GM19035 (cell line): ENCODE measurements around the gene CYP26A1.
A peak's percentile ranks its signal among the peaks of the same experiment; 100 is the strongest.
"Not testable (repeated sequence)": the region's sequence is repeated elsewhere in the genome, so short reads cannot be mapped to it uniquely, and the experiment has no call there.

Source experiments
- ATAC-seq: cut with Tn5 transposase; IDR thresholded peaks from one replicate; pipeline ENCODE4 v1.9.1; 2021; ENCODE audit not compliant: unreplicated experiment

The CYP26A1 gene

GRCh38 chr10:93079663-93080349 lies 6.1 kb downstream of the CYP26A1 start:
- ATAC-seq = no peak

- peak; percentile 53 for ATAC-seq
These were observed 6.8 kb downstream of the CYP26A1 start for GRCh38 chr10:93080350-93081046.

DNA sequence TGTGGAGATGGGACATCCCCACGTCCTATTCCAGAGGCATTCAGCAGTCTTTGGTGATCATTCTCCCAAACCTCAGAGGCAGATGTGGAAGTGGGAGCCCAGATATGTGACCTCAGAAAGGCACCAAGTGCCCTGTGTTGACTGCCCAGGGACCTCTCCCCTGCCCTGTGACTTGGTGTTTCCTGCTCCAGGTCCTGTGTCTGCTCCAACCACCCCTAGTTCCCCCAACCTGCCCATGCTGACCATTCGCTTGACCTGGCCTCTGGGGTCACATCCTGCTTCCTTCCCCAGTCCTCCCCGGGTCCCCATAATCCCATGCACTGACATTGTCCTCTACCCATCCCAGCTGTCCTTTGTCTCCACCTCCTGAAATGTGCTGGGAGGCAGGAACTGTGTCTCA lies 7.6 kb downstream of the CYP26A1 start:
- ATAC-seq = no peak

- ATAC-seq = no peak
These were observed 8.1 kb downstream of the CYP26A1 start for GRCh38 chr10:93081834-93082233.

DNA sequence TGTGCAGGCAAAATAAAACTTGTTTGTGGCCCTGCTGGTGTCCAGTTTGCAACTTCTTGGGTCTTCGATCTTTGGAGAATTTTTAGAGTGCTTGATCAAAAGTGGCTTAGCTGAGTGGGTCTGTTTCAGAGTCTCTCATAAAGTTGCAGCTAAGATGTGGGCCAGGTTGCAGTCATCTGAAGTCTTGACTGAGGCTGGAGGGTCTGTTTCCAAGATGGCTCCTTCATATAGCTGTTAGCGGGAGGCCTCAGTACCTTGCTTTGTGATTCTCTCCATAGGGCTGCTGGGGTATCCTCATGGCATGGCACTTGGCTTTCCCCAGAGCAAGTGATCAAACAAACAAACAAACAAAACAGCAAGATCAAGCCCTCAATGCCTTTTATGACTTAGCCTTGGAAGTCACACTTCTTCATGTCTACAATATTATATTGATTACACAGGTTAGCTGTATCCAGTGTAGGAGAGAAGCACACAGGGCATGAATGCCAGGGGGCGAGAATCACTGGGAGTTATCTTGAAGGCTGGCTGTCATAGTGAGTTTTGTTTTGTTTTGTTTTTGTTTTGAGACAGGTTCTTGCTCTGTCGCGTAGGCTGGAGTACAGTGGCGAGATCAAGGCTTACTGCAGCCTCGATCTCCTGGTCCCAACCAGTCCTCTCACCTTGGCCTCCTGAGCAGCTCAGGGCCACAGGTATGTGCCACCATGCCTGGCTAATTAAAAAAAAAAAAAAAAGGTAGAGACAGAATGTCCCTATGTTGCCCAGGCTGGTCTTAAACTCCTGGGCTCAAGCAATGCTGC lies 10.2 kb downstream of the CYP26A1 start:
- no peak for ATAC-seq

GRCh38 chr10:93085272-93085859 lies 11.7 kb downstream of the CYP26A1 start:
- ATAC-seq = no peak

DNA sequence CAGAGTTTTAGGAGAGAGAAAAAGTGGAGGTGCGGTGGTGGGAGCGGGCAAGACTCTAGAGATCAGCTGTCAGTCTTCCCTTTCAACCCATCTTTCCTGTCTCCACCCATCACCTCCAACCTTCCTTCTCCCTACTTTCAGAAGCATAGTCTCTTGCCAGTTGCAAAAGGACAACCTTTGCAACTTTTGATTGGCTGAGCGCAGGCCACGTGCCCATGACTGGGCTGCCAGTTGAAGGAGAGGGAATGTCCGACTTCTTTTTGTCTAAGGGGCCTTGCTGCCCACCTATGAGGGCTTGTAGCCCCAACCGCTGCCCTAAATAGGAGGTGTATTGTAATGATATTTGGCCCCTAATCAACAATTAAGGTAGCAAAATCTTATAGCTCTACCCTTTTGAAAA lies 12.6 kb downstream of the CYP26A1 start:
- ATAC-seq = no peak

GRCh38 chr10:93087846-93088245 lies 14.2 kb downstream of the CYP26A1 start:
- no peak for ATAC-seq

- ATAC-seq = no peak
These were observed 14.8 kb downstream of the CYP26A1 start for GRCh38 chr10:93088466-93088865.

- no peak for ATAC-seq
These were observed 16.9 kb downstream of the CYP26A1 start for GRCh38 chr10:93090619-93091018.

DNA sequence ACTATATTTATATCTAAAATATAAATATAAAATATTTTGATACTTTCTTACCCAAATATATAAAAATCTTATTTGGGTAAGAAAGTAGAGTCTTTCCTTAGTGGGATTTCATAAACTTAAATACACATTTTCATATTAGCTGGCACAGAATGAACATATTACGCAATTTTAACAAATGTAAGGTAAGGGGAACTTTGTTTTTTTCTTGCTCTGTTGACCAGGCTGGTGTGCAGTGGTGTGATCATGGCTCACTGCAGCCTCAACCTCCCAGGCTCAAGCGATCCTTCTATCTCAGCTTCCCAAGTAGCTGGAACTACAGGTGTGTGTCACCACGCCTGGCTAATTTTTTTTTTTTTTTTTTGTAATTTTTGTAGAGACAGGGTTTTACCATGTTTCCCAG lies 18.3 kb downstream of the CYP26A1 start:
- no peak for ATAC-seq

DNA sequence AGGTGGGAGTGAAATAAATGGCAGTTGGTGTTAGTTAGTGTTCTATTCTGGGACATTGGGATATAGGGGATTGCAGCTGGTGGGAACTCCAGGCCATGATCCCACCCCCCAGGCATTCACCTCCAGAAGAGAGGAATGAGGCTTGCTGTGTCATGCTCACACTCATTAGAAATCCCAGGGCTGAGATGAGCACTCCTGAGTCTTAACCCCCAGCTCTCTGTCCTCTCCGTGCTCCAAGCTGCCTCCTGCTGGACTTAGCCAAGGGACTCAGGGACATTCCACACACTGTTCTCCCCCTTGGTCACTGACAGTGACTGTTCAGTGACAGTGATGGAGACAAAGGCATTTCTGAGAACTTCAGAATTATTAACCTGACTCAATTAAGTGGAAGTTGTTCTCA lies 21.5 kb downstream of the CYP26A1 start:
- no peak for ATAC-seq

DNA sequence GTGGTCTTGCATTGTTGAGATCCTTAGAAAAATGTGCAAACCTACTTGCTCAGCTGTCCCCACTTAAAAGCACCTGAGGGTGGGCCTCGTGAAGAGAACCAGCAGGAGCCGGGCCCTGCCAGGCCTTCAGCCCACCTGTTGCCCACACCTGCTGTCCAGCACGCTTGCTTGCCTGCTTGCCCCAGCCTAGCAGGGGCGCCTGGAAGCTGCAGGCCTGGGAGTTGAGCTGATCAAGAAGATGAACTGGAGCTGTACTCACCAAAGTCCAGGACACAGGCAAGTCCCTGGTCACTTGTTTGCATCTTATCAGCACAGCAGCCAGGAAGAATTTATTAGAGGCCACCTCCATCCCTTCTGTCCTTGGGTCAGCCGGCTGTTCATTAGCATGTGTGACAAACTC lies 23.2 kb downstream of the CYP26A1 start:
- ATAC-seq = no peak

- ATAC-seq = no peak
These were observed 23.7 kb downstream of the CYP26A1 start for GRCh38 chr10:93097386-93097785.

GRCh38 chr10:93098816-93099215 lies 25.1 kb downstream of the CYP26A1 start:
- no peak for ATAC-seq

DNA sequence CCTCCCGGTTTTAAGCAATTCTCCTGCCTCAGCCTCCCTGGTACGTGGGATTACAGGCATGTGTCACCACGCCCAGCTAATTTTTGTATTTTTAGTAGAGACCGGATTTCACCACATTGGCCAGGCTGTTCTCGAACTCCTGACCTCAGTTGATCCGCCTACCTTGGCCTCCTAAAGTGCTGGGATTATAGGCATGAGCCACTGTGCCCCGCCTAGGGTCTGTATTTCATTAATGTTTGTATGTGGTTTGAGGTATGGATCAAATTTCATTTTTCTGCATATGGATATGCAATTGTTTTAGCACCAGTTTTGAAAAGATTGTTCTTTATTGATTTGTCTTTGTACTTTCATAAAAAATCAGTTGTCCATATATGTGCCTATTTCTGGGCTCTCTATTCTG lies 26.0 kb downstream of the CYP26A1 start:
- ATAC-seq = no peak

GRCh38 chr10:93101148-93101547 lies 27.5 kb downstream of the CYP26A1 start:
- ATAC-seq = not testable (repeated sequence)

GRCh38 chr10:93103953-93104352 lies 30.3 kb downstream of the CYP26A1 start:
- ATAC-seq = no peak

DNA sequence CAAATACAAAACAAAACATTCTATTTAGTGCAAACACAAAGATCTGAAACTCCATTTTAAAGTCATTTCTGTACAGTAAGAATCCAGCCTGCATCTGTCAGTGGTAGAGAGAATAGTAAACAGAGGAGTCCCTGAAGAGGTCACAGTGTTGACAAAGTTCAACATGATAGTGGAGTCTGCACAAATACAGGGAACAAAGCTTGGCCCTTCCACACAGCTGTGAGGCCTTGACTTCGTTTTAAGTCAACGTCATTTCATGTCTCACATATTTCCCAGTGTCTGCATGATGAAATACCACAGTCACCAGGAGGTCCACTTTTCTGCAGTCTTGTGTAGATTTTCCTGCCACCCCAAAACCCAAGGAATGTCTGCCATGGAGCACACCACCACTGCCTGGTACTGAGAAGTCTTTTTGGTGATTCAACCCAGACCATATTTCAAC lies 33.0 kb downstream of the CYP26A1 start:
- no peak for ATAC-seq

- no peak for ATAC-seq
These were observed 36.9 kb downstream of the CYP26A1 start for GRCh38 chr10:93110472-93111146.

- no peak for ATAC-seq
These were observed 39.3 kb downstream of the CYP26A1 start for GRCh38 chr10:93113042-93113441.
